Measurements from ENCODE around the gene MCTP2.

The MCTP2 gene

GRCh38 chr15:94467034-94467433, 235.7 kb downstream of the MCTP2 start:
- H3K27ac ChIP-seq = no peak overlapping the region
- no peak for TF ChIP-seq ZFX (IDR thresholded peaks at IDR 0.05; ENCODE audit: borderline replicate concordance)
- no peak for TF ChIP-seq CTCF (IDR thresholded peaks at IDR 0.05)

GRCh38 chr15:94470492-94470891, 239.1 kb downstream of the MCTP2 start:
- no peak for TF ChIP-seq CTCF (IDR thresholded peaks at IDR 0.05)
- TF ChIP-seq ZFX (IDR thresholded peaks at IDR 0.05; ENCODE audit: borderline replicate concordance) = no peak

DNA sequence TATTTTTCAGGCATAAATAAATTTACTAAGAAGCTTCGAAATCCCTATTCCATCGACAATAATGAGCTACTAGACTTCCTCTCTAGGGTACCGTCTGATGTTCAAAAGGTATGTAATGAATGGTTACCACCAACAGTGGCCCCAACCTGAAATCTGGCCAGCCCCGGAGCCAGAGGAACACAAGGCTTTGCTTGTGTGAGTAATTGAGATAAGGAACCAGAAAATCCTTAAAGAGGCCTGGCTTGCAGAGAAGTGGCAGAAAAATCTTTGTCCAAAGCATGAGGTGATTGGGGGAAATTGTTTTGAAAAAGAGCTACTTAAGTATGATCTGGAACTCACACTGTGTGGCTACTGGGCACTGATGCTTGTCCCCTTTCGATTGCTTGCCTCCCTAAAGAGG, 245.3 kb downstream of the MCTP2 start:
- no peak overlapping the region for H3K27ac ChIP-seq
- TF ChIP-seq CTCF (IDR thresholded peaks at IDR 0.05) (no peak), ZFX (IDR thresholded peaks at IDR 0.05; ENCODE audit: borderline replicate concordance) (no peak)

More at GRCh38 chr15:94470492-94470891, 239.1 kb downstream of the MCTP2 start:
- no peak overlapping the region for H3K27ac ChIP-seq

DNA sequence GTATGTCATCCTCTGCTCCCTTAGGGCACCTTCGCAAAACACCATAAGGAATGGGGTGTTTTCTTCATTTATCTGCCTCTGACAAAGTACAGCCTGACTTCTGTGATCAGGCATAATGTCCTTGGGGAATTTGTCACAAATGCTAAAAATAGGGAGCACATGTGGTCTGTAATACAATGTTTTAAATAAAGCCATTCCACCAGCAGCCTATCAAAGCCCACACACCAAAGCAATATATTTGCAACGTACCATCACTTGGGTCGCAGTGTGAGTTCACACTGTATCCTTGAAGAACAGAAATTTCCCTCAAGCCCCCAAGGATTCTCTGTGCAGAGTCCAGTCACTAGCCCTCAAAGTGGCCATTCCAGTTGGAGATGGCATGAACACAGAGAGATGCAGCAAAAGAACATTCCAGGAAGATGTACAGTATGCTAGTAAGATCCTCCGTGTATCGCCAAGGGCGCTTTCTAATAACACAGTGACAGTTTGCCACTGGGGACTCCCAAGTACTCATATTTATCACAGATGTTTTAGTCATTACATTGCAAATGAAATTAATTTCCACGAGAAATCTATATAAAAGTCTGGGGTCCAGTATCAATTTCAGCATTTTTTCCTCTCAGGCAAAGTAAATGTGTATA, 246.7 kb downstream of the MCTP2 start:
- H3K27ac ChIP-seq = no peak overlapping the region
- TF ChIP-seq CTCF (IDR thresholded peaks at IDR 0.05) (no peak), ZFX (IDR thresholded peaks at IDR 0.05; ENCODE audit: borderline replicate concordance) (no peak)

GRCh38 chr15:94478763-94479162, 247.4 kb downstream of the MCTP2 start:
- H3K27ac ChIP-seq = no peak overlapping the region
- TF ChIP-seq ZFX (IDR thresholded peaks at IDR 0.05; ENCODE audit: borderline replicate concordance) = no peak
- TF ChIP-seq CTCF (IDR thresholded peaks at IDR 0.05) = no peak

- TF ChIP-seq ZFX (IDR thresholded peaks at IDR 0.05; ENCODE audit: borderline replicate concordance) (no peak), CTCF (IDR thresholded peaks at IDR 0.05) (no peak)
- H3K27ac ChIP-seq = no peak overlapping the region
Measured at GRCh38 chr15:94480289-94480834, 249.0 kb downstream of the MCTP2 start.

GRCh38 chr15:94485148-94485719, 253.9 kb downstream of the MCTP2 start:
- H3K27ac ChIP-seq = no peak overlapping the region
- no peak for TF ChIP-seq ZFX (IDR thresholded peaks at IDR 0.05; ENCODE audit: borderline replicate concordance)
- no peak for TF ChIP-seq CTCF (IDR thresholded peaks at IDR 0.05)
